Retina (tissue), 1 donor: ENCODE measurements around the gene BCL2L11.
A peak's percentile ranks its signal among the peaks of the same experiment; 100 is the strongest.

ENCODE experiments used
- DNase-seq: peaks from one replicate; pipeline ENCODE4 v3.0.0-alpha.2; 2016

BCL2L11 gene

DNA sequence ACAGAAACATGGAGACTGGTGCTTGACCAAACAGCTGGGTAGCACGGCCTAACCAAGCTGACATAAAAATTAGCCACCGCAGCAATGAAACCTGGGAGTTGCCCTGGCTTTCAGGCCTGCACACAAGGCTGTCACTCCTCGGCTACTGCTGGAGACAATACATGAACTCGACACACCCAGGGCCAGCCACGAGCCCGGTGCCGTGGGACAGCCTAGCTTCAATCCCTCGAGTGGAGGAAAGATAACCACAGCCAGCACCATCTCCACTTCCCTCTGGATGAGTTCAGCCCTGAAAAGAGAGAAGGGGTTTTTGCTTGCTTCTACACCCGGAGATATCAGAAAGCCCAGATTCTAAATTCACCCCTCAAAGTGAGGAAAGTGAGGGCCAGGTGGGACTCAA lies 78.0 kb downstream of the BCL2L11 start:
- DNase-seq = no peak

DNA sequence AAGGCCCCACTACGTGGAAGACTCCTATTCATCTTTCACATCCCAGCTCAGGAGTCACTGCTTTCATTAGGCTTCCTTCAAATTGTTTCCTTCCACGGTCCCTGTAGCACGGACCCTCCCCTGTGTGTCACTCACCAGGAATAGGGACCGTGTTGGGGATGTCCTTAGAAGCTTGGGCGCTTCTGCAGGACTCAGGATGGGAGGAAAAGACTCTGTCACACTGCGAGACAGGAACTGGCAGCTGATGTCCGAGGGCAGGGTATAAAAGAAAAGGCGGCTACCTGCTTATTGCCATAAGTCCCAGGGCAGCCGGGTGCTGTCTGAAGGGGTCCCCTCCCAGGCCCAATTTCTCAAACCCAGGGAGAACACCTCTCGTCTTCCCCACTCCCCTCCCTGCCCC lies 79.1 kb downstream of the BCL2L11 start:
- no peak for DNase-seq

DNA sequence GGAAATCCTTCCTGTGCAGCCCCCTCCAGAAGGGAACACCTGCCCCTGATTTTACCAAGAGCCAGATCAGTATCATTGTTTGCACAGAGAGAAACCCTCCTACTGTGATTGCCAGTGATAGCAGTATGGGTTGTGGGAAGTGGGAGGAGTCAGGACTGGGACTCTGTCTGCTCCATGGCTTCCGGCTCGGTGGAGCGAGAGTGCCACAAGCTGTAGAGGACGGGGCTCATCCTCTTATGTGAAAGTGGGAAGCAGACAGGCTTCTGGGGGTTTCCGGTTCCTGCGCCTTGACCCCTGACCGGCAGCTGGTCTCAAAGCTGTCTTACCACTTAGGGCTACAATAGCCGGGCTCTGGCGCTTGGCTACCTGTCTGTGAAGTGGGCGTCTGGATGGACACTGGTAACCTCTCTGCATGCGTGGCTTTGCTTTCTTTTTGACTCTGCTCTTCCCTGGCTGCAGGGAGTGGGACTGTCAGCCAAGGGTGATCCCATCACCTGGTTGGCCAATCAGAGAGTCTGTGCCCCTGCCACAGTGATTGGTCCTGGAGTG lies 79.7 kb downstream of the BCL2L11 start:
- peak; percentile 30 for DNase-seq

DNA sequence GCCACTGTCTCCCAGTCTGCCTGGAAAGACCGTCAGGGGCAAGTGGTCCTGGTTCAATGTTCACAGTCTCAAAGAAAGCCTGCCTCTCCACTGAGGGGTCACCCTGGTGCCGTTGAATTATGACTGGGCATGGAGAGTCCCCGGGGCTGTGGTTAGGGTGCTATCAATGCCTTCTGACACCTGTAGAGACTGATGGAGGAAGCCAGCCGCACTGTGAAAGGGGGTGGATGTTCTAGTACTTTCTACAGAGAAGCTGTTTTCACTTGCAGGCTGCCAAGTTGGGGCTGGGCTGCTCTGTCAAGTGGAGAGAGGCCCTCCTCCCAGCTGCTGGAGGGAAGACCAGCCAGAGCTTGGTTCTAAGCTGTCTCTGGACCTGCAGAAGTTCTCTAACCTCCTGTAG lies 80.5 kb downstream of the BCL2L11 start:
- DNase-seq = no peak

DNA sequence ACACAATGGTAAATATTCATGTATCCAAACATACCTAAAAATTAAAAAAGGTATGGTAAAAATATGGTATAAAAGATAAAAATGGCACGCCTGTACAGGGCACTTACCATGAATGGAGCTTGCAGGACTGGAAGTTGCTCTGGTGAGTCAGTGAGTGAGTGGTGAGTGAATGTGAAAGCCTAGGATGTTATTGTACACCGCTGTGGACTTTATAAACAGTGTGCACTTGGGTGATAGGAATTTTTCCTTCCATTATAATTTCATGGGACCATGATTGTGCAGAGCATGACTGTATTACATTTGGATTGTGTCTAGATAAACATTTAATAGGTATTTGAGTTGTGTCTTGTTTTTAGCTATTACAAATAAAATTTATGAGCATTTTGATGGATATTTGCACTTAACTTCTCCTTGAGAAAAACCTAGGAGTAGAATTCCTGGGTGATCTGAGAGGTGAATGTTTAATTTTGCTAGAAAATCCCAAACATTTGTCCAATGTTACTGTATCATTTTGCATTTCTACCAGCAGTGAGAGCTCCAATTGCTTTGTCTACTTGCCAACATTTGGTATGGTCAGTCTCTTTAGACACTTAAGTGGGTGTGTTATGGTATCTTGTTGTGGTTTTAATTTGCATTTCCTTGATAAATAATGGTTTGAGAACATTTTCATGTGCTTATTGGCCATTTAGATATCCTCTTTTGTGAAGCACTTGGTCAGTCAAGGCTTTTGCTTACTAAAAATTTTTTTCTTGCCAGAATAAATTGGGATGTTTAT lies 81.7 kb downstream of the BCL2L11 start:
- no peak for DNase-seq

DNA sequence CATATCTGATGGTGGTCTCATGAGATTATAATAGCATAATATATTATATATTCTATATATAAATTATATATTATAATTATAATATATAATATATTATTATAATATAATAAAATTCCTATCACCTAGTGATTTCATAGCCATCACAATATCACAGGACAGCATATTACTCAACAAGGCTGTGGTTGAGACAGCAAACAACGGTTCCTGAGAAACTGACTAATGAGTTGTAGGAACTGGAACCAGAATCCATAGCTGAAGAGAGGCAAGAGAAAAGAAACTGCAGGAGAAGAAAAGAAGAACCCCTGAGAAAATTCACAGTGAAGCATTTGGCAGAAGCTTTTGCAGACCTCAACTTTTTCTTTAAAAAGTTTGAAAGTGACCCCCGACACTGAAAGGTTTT lies 84.0 kb downstream of the BCL2L11 start:
- DNase-seq = no peak

DNA sequence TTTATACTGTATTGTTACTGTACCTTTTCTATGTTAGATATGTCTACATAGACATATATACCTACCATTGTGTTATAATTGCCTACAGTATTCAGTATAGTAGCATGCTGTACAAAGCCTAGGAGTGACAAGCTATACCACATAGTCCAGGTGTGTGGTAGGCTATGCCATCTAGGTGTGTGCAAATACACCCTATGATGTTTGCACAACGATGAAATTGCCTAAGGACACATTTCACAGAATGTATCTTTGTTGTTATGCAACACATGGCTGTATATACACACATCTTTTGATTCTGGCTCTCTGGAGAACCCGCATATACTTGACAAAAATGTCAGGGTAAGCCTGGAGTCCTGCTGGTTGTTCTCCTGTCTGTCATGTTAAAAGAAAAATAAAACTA lies 85.1 kb downstream of the BCL2L11 start:
- no peak for DNase-seq

DNA sequence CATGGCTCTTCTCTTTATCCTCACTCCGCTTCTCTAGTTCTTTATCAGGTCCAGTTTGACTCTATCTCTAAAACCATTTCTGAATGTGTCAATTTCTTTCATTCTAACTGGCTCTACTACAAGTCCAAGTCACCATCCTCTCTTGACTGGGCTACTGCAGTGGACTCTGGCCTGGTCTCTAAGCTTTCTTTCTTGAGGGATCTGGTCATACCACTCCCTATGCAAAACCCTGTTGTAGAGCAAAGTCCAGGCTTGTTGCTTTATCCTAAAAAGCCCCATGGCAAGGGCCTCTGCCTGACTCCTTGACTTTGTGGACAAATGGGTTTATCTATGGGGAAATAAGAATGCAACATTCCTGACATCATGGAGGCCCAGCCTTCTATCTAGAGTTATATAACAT lies 87.1 kb downstream of the BCL2L11 start:
- no peak for DNase-seq

DNA sequence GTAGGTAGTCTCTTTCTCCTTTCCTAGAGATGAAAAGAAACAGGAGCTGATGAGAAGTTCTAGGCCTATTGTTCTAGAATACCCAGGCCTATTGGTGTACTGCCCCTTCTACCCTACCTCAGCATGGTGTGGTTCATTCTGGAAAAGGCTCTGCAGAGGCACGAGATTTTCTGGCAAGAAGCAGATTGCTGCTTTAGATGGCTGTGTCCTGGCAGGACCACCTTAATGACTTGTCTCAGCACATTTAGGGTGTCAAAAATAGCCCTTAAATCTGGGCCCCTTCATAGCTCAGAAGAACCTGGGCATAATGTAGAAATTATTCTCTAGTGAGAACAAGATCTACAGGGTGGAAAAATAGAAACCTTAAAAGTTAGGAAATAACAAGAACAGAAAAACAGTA lies 87.9 kb downstream of the BCL2L11 start:
- DNase-seq = no peak

DNA sequence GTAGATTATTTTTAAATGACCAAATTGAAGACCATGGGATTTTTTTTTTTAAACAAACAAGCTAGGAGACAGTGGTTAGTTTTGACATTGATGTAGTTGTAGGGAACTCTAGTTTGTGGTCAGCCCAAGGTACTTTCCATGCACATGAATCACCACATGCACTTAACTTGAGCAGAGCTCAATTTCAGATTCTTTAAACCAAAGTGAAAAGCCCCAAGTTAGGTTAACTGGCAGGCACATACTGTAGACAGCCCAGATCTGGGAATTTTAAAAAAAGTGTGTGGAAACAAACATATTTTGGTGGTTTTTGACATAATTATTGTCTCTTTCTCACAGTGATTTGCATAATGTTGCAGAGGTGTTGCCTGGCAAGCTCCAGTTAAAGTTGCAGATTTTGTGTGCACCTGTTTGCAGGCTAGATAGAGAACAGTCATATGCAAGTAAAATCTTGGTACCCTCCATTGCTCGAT lies 88.4 kb downstream of the BCL2L11 start:
- DNase-seq = no peak

DNA sequence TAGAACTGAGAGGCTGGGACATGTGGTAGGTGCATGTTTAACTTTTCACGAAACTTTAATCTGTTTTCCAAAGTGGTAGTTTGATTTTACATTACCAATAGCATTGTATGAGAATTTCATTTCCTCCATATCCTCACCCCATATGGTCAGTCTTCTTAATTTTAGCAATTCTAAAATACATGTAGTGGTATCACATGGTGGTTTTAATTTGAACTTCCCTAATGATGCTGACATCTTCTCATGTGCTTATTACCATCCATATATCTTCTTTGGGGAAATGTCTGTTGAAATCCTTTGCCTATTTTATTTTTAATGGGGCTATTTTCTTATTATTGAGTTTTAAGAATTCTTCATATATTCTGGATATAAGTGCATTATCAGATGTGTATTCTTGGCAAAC lies 89.3 kb downstream of the BCL2L11 start:
- DNase-seq = no peak

DNA sequence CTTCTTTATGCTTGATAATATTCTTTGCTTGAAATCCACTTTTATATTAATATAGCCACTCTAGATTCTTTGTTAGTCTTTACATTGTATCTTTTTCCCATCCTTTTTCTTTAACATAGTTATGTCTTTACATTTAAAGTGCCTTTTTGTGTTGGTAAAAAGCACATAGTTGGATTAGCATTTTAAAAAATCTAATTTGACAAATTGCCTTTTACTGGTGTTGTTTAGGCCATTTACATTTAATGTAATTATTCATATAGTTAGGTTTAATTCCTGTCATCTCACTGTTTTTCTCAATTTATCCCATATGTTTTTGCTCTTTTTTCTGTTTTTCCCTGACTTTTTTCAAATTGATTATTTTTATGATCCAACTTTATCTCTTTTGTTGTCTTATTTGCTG lies 93.2 kb downstream of the BCL2L11 start:
- no peak for DNase-seq

DNA sequence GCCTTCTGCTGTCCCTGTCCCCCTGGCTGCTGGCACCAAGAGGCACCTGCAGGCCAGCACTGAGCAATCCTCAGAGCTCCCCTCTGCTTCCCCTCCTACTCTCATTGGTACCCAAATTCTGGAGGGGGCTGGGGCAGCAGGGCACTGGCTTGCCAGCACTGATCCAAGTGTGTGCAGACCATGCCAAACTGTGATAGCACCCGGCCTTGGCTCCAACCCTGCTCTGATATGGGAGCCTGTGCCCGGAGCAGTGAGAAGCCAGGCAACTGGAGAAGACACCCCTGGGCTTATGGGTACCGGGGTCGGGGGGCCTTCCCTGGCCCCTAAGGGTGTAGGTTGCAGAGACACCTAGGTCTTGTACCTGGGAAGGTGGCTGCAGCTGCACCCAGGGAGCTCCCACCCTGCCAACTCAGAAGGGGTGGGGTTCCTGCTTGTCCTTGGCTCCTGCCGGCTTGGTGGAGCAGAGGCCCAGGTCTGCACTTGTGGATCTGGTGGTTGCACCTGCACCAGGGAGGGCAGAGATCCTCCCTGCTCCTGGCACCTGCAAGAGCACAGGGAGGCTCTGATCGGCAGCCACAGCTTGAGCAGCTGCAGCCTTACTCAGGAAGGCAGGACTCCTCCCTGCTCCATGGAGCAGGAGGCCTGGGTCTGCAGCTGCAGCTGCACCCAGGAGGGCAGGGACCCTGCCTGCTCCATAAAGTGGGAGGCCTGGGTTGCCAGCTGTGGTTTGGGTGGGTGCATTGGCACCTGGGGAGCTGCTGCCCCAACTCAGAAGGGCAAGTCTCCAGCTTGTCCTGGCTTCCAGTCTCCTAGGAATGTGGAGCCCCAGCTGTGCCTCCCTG lies 96.3 kb downstream of the BCL2L11 start:
- no peak for DNase-seq
